Iris pigment epithelial cell (primary cell): ENCODE data around the gene IL19.
"Not testable (repeated sequence)": the region's sequence is repeated elsewhere in the genome, so short reads cannot be mapped to it uniquely, and the experiment has no call there.

Experiments
- DNase-seq: peaks from one replicate; pipeline ENCODE4 v3.0.0-alpha.2; 2011; ENCODE audit warnings: low read depth

The IL19 gene

DNA sequence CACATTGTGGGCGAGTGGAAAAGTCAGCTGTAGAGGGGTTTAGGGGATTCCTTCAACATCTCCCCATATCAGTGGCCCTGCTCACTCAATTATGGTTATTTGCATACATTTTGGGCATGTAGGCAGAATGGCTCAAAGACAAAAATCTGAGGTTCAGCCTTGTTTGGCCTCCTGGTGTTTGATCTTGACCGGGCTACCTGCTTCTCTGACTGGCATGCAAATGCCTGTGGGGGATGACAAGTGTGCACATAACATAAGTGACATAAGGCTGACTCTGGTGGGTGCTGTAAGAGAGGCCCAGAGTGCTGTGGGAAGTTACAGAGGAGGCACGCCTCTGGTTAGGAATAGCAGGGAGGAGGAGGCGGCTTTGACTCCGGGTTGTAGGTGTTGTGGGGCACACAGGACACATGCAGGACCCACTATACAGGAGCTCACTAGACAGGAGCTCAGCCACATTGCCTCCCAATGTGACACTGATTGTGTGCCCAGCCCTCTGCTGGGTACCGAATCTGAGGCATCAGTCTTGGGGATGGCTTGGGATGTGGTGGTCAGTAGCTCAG, 29.4 kb upstream of the IL19 start:
- DNase-seq, result no peak

DNA sequence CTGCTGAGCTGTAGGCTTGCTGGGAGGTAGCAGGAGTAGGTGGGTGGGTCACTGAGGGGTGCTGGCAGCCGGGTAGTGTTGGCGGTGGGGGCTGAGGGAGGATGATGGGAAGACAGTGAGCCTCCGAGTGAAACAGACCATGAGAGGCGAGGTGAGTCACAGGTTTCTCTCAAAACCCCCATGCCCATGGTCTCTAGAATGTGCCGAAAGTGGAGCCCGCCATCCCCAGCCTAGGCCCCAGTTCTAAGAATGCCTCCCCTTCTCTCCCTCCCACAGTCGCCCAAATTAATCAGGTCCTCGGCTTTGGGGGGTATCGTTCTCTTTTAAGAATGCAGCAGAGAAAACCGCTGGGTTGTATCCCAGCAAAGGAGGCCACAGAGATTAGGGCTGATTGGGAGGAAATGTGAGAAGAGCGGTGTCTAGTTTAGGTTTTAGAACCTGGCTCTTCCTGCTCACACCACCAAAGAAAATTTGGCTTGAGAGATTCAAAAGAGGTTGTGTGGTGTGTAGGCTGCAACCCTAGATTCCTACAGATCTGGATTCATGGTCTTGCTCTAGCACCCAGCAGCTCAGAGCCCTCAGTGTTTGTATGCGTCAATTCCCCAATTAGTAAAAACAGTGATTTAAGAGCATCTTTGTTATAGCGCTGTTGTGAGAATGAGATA, 27.7 kb upstream of the IL19 start:
- no peak for DNase-seq

DNA sequence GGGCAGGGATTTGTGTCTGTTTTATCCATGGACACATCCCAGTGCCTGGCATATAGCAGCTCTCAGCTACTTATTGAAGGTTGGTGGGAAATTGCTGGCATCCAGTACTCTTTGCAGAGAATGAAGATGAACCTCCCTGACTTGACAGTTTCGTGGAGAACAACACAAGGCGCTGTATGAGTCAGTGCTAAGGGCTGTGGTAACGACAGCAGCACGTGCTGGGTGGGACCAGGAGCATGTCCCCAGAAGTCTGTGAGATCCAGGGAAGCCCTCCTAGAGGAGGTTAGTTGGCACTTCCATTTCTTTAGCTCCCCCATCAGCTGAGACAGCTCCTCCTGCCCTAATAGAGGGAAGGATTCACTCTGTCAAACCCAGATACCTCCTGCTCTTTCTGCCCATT, 25.9 kb upstream of the IL19 start:
- no peak for DNase-seq

DNA sequence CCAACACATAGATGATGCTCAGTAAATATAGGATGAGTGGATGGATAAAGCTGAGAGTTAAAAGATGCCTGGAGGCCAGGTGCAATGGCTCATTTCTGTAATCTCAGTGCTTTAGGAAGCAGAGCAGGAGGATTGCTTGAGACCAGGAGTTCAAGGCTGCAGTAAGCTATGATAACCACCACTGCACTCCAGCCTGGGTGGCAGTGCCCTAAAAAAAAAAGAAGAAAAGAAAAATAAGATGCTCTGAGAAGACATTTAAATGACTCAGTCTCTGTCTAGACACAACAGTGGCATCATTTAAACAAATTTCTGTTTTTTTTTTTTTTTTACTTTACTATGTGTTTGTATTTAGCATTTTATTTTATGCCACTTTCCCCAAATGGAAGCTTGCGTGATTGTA, 25.3 kb upstream of the IL19 start:
- no peak for DNase-seq

DNA sequence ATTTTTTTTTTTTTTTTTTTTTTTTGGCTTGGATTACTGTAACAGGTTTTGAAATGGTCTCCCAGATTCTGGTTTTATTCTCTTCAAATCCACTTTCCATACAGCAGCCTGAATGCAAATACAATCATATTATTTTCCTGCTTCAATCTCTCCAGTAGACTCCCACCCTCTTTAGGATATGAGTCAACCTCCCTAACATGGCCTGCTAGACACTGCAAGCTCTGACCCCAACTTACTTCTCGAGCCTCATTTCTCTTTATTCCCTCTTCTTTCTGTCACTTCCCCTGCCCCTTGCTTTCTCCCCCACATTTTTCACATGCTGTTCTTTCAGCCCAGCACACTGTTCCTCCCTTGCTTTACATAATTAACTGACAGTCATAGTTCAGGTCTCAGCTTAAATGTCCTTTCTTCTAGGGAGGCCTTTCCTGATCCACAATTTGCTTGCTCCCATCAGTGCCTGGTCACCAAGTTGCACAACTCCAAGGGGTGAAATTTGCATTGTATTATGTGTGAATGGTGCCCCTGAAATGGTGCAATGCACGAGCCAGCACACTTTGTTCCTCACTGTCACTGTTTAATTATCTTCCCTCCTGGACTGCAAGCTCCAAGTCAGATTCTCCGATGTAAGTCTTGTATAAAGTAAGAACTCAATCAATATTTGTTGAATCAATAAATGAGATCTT, 22.1 kb upstream of the IL19 start:
- DNase-seq, result no peak

DNA sequence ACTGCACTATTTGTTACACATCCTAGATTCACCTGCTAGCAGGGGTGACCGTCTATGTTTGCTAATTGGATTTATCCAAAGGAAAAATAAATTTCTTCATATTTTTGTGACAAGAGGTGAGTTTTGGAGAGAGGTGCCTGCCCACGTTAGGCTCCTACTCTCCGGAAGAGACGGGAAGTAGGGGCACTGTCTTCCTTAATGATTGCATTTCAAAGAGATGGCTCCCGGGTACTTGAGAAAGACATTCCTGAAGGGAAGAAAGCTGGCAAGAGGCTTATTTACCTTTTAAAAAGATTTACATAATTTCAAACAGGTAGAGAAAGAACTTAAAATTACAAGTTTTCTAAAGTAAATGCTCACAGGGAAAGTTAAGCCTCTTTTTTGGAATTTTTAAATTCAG, 18.7 kb upstream of the IL19 start:
- no peak for DNase-seq

DNA sequence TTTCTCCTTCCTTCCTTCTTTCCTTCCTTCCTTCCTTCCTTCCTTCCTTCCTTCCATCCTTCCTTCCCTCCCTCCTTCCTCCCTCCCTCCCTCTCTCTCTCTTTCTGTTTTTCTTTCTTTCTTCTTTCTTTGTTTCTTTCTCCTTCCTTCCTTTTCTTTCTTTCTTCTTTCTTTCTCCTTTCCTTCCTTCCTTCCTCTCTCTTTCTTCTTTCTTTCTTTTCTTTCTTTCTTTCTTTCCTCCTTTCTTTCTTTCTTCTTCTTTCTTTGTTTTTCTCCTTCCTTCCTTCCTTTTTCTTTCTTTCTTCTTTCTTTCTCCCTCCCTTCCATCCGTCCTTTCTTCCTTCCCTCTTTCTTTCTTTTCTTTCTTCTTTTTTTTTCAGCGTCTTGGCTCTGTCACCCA, 18.1 kb upstream of the IL19 start:
- DNase-seq, result no peak

DNA sequence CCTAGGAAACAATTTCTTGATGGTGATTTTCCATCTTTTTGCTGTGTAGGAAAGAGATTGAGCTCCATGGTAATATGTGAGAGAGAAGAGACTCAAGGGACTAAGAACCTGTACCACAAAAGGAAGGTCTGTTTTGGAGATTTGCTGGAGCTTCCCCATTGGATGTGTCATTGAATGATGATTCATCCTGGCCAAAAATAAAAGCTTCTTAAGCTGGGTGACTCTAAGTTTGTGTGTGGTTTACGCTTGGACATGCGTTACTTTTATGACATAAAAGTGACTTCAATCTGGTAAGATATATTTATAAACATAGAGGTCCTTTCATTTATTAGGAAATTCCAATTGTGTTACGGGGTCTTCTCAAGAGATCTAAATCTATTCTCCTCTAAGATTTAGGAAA, 17.4 kb upstream of the IL19 start:
- DNase-seq, result peak; percentile 15

DNA sequence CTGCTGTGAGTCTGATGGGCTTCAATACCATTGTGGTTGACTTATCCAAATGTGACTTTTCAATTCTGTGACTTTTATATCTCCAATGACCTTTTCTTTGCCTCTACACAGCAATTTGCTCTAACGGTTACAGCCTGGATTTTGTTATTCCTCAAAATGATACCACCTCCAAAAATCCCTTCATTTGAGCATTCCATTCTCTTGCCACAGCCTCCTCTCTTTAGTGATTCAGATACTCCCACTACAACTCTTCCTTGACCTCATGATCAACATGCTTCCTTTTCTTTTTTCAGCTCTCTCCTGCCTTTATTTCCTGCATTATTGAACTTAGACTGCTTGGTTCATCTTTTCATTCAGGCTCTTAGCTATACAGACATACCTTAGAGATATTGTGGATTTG, 16.6 kb upstream of the IL19 start:
- DNase-seq, result peak; percentile 38

DNA sequence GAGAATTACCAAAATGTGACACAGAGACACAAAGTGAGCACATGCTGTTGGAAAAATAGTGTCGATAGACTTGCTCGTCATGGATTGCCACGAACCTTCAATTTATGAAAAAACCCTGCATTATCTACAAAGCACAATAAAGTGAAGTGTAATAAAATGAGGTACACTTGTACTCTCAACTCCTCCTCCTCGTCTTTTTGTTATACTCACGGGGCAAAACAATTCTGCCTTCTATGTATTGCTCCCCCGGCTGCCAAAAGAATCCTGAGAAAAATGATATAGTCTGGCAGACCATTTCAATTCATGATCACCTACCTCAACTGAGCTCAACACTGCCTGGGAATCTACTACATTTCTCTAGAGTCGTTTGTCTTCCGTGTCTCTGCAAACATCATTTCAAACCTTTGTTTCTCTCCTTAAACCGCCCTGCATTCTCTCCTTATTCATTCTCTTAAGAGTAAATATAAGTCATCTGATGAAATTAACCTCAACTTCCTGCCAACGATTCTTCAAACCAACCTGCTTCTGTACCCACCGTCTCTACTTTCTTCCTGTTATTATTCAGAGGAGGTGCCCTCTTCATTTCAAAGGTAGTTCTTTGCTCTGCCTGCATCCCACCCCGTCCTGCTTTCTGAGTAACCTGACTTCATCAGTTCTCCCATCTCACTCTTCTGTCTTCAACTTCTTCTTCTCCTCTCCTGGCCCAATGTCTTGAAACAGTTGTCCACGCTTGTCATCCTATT, 12.9 kb upstream of the IL19 start:
- no peak for DNase-seq

DNA sequence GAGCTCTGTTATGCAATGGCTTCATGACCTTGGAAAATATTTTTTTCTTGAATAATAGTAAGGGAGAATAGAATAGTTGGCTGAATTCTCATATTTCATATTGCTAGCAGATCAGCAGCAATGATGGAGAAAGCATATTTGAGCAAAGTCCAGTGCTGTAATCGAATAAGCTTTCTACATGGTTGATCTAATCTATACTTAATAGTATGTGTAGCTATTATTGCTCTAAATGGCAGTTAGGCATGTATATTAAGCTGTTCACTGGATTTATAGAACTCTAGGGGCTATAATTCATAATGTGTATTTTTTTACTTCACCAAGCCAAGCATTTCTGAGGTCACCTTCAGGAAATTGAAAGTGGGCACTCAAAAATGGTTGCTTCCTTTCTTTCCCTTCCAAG, 10.0 kb upstream of the IL19 start:
- no peak for DNase-seq

DNA sequence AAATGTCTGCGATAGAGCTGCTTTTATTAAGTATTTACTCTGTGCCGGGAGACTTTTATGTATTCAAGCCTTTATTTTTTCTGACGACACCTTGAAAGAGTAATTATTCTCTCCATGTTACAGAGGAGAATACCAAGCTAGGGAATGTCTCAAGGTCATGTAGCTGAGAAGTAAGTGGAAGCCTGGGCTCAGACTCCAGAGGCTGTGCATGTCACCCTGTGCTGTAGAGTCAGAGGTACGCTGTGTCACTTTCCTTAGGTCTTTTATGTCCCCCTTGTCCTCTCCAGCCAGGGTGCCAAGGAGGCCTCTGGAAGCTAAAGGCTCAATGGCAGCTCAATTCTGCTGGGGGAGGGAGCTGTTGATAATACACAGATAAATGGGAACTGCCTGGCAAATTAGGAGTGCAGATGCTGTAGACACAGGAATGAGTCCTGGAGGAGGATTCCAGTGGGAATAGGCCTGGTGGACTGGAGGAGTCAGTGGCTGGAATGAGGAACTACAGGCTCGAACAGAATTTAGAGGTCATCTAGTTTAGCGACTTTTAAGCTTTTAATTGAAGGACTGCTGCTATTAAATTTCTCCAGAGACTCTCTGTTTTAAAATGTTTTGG, 9.3 kb upstream of the IL19 start:
- no peak for DNase-seq

DNA sequence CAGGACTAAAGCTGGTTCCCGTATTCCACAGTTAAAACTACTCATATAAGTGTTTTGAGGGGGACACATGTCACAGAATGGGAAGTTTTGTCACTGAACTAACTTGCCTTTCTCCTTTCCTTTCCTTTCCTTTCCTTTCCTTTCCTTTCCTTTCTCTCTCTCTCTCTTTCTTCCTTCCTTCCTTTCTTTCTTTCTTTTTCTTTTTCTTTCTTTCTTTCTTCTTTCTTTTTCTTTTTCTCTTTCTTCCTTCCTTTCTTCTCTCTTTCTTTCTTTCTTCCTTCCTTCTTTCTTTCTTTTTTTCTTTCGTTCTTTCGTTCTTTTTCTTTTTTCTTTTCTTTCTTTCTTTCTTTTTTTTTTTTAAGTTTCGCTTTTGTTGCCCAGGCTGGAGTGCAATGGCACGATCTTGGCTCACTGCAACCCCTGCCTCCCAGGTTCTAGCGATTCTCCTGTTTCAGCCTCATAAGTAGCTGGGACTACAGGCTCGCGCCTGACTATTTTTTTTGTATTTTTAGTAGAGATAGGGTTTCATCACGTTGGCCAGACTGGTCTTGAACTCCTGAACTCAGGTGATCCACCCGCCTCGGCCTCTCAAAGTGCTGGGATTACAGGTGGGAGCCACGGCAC, 7.7 kb upstream of the IL19 start:
- DNase-seq, result not testable (repeated sequence)

DNA sequence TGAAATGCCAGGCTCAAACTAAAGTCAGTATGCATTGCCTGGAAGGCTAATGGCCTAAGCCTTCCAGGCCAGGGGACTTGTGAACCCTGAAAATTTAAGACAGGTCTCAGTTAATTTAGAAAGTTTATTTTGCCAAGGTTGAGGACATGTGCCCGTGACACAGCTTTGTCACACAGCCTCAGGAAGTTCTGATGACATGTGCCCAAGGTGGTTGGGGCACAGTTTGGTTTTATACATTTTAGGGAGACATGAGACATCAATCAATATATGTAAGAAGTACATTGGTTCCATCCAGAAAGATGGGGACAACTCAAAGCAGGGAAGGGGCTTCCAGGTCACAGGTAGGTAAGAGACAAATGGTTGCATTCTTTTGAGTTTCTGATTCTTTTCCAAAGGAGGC, 4.8 kb upstream of the IL19 start:
- not testable (repeated sequence) for DNase-seq

DNA sequence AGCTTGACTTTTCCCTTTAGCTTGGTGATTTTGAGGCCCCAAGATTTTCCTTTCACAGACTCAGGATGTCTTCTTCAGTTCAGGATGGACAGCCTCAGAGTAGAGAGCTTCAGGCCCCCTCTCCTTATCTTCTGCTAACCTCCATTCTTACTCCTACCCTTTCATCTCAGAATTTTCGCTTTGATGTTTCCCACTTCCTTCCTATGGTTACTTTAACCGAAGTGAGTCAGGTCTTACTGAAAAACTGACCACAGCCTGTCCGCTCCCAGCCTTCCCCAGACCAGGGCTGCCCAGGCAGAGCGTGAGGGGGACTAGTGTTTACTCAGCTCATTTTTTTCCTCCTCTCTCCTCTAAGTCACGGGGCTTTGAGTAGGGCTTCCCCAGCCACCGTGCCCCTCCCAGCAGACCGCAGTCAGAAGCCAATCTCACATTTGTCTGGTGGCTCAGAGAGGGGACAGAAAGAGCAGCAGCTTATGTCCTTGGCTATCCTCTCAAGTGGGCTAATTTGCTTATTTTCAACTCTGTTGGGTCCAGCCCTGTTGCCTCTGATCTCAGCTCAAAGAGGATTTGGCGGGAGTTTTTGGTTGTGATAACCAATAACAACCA, 4.2 kb upstream of the IL19 start:
- DNase-seq, result peak; percentile 94

DNA sequence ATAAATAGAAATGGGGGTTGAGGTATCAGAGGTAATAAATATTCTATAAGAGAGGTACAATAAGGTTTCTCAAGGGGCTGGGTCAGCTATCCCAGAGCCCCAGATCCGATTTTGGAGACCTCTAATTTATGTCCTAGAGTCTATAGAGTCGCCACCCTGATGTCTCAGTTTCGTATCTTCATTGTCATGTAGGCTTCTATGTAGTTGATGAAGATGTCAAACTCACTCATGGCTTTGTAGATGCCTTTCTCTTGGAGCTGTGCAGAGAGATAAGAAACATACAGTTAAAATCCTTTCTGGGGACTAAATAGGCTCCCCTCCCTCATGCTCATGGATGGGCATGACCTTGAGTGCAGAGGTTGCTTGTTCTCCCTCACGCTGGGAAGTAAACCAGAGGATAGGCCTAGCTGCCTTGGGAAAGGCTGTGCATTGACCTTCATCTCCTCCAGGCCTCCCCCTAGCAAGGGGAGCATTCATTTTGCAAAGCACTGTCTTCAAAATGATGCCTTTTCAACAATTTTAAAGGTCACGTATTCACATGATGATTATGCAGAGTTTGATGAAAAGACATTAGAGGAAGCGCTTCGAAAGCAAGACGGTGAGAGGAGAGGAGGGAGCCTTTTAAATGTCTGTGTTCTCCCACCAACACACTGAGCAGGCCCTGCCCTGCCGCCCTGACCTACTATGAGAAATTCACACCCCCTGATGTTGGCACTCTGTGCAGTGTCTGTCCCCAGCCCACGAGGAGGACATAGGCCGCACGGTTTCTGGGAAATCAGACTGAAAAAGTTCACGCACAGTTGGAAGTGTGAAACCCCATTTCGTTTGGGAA, 1.9 kb upstream of the IL19 start:
- DNase-seq, result no peak

DNA sequence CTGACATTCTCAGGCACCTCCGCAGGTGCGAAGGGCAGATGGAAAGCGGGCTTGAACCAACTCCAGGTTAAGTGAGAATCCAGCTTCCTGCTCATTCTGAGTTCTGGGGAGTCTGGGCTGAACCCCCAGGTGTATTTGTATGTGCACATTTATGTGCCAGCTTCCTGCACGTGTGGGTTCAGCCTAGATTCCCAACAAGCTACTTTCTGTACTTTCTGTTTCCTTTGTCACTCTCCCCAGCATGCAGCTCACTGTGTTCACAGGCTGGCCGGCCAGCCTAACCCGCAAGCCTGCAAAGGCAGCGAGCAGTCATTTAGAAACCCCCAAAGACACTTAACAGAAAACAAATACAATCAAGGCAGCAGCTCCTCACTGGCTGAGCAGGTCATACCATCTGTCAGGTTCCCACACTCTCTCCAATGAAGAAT, 1.3 kb upstream of the IL19 start:
- DNase-seq, result no peak

DNA sequence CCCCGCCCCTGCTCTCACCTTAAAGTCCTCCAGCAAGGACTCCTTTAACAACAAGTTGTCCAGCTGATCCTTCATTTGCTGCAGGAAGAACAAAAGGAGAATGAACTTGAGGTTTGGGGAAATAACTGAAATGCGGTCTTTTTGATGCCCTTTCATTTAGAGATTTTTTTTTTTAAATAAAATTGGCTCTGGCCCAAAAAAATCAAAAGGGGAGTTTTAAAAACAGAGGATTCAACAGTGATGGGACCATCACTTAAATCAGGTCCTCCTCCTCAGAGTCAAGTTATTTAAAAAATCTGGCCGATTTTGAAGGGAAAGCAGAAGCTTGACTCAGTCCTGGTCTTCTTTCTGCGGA, 742 bp downstream of the IL19 start:
- DNase-seq, result no peak

DNA sequence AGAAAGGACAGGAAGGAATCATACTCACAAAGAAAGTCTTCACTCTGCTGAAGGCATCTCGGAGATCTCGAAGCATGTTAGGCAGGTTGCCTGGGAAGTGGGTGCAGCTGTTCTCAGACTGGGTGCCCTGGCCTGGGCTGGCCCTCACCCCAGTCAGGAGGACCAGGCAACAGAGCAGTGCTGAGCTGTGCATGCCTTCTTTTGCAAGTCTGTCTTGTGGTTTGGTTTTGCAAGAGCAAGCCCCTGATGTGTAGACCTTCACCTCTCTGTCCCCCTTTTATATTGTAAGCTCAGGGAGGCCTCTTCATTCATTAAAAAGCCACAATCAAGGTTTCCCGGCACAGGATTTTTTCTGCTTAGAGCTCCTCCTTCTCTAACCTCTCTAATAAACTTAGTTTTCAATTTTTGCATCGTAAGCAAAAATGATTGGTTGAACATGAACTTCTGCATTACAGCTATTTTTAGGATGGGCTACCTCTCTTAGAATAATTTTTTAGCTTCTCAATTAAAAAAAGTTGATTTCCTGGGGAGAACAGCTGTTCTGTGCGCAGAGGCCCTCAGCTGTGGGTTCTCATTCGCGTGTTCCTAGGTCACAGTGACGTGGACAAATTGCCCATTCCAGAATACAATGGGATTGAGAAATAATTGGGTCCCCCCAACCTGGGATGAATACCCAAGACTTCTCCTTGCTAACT, 1.8 kb downstream of the IL19 start, which contains the start of gene IL10:
TSS of gene IL10 (minus strand) at position 252 of the 695 bp plus-strand sequence. CDS start at position 193, 59 bp downstream.
- peak; percentile 26 for DNase-seq

DNA sequence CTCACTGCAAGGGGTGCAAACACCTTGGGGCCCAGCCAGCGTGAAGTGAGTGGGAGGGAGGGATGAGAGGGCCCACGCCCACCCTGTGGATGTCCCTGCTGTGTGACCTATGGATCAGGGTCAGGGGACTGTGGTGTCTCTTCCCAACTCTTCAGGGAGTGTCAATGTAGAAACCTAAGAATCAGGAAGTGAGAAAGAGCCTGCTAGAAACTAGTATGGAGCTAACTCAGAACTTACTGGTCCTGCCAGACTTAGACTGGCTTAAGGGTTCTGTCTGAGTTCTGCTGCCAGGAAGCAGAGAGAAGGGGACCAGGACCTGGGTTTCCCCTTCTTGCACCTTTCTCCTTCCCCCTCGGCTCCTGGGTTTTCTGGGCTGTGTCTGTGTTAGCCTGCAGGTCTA, 3.5 kb downstream of the IL19 start:
- no peak for DNase-seq
